Neural progenitor cell (in vitro differentiated cells): ENCODE data around the gene SLC16A9. TPM values are rescaled to one million over a fixed set of nuclear protein-coding genes. Genes with fewer than 3 reads are reported as not detected.
A peak's percentile ranks its signal among the peaks of the same experiment; 100 is the strongest.

Experiments
- DNase-seq: peaks from one replicate; pipeline ENCODE4 v3.0.0-alpha.2; 2016; ENCODE audit warnings: low spot score
- H2AFZ ChIP-seq: fragments of 200-600 bp; sonication (generic); replicated peaks from 2 replicates; pipeline ENCODE4 v1.6.1; 2016; ENCODE audit warnings: antibody characterized with exemption
- H3F3A ChIP-seq: fragments of 200-600 bp; sonication (generic); 2 replicates; pipeline ENCODE4 v1.6.1; 2016; ENCODE audit warnings: antibody characterized with exemption, low read depth
- H3K27ac ChIP-seq: fragments of 200-600 bp; sonication (generic); 2 replicates; pipeline ENCODE4 v1.5.1; 2016; ENCODE audit warnings: mild to moderate bottlenecking
- H3K27me3 ChIP-seq: fragments of 200-600 bp; sonication (generic); 2 replicates; pipeline ENCODE4 v1.6.1; 2016; ENCODE audit warnings: mild to moderate bottlenecking, moderate library complexity
- H3K36me3 ChIP-seq: fragments of 200-600 bp; sonication (generic); 2 replicates; pipeline ENCODE4 v1.5.1; 2016
- H3K4me1 ChIP-seq: fragments of 200-600 bp; sonication (generic); 2 replicates; pipeline ENCODE4 v1.6.1; 2016; ENCODE audit warnings: mixed run types
- H3K4me2 ChIP-seq: fragments of 200-600 bp; sonication (generic); 2 replicates; pipeline ENCODE4 v1.6.1; 2016
- H3K4me3 ChIP-seq: fragments of 200-600 bp; sonication (generic); 2 replicates; pipeline ENCODE4 v1.5.1; 2016
- H3K79me2 ChIP-seq: fragments of 200-600 bp; sonication (generic); 2 replicates; pipeline ENCODE4 v1.6.1; 2016; ENCODE audit warnings: low read depth
- H3K9ac ChIP-seq: fragments of 200-600 bp; sonication (generic); 2 replicates; pipeline ENCODE4 v1.6.1; 2016
- H3K9me3 ChIP-seq: fragments of 200-600 bp; sonication (generic); 2 replicates; pipeline ENCODE4 v1.5.1; 2016; ENCODE audit warnings: low read depth
- H4K20me1 ChIP-seq: fragments of 200-600 bp; sonication (generic); 2 replicates; pipeline ENCODE4 v1.6.1; 2016; ENCODE audit warnings: low read depth
- H3K27ac Mint-ChIP-seq: 3 replicates; pipeline ENCODE4 v1.8.0; 2021; ENCODE audit warnings: mixed read lengths
- H3K27me3 Mint-ChIP-seq: 2 replicates; pipeline ENCODE4 v1.8.0; 2022; ENCODE audit warnings: low read depth, mild to moderate bottlenecking, inconsistent platforms, moderate library complexity, mixed read lengths; ENCODE audit not compliant: insufficient read depth
- H3K36me3 Mint-ChIP-seq: 3 replicates; pipeline ENCODE4 v1.8.0; 2021; ENCODE audit warnings: mixed read lengths
- H3K4me1 Mint-ChIP-seq: 3 replicates; pipeline ENCODE4 v1.8.0; 2021; ENCODE audit warnings: mixed read lengths
- H3K4me3 Mint-ChIP-seq: 3 replicates; pipeline ENCODE4 v1.8.0; 2021; ENCODE audit warnings: mild to moderate bottlenecking, moderate library complexity, mixed read lengths
- H3K9me3 Mint-ChIP-seq: 3 replicates; pipeline ENCODE4 v1.8.0; 2020; ENCODE audit warnings: mixed read lengths
- EZH2 ChIP-seq: fragments of 200-600 bp; sonication (generic); IDR thresholded peaks from 2 replicates; pipeline ENCODE4 v1.6.1; 2017; ENCODE audit warnings: antibody characterized with exemption, mild to moderate bottlenecking, moderate library complexity
- EZH2phosphoT487 ChIP-seq: fragments of 200-600 bp; sonication (generic); IDR thresholded peaks from 2 replicates; pipeline ENCODE4 v1.6.1; 2017; ENCODE audit warnings: antibody characterized with exemption
- total RNA-seq: library from RNA; depleted of rRNA; stranded (reverse); fragments of >200 nt; gene quantifications from 2 replicates; pipeline ENCODE4 v1.2.3, GENCODE V29; 2015; ENCODE audit warnings: low replicate concordance
- TF ChIP-seq, protein P1 (sequence below): fragments of 200-600 bp; sonication (generic); IDR thresholded peaks from 2 replicates; pipeline ENCODE4 v1.5.1; 2017; ENCODE audit warnings: antibody characterized with exemption, mild to moderate bottlenecking

The SLC16A9 gene, protein sequence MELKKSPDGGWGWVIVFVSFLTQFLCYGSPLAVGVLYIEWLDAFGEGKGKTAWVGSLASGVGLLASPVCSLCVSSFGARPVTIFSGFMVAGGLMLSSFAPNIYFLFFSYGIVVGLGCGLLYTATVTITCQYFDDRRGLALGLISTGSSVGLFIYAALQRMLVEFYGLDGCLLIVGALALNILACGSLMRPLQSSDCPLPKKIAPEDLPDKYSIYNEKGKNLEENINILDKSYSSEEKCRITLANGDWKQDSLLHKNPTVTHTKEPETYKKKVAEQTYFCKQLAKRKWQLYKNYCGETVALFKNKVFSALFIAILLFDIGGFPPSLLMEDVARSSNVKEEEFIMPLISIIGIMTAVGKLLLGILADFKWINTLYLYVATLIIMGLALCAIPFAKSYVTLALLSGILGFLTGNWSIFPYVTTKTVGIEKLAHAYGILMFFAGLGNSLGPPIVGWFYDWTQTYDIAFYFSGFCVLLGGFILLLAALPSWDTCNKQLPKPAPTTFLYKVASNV
- total RNA-seq = 39.6 and 48.5 TPM in 2 replicates

GRCh38 chr10:59709395-59710125 lies at the start of gene SLC16A9:
Gene SLC16A9, minus strand, starts transcription at chr10:59709850. Its CDS starts 25,559 bp downstream, at chr10:59684291.
- H3K27me3 Mint-ChIP-seq = peaks cover 6% of the 10 kb centered on the region
- no peaks in the 10 kb centered on the region for H3K9me3 ChIP-seq
- H3K27ac Mint-ChIP-seq = peak within 1 kb of the TSS; percentile 54
- H3K27ac ChIP-seq = peak within 1 kb of the TSS; percentile 78
- H3F3A ChIP-seq = no peaks in the 10 kb centered on the region
- DNase-seq = peak; percentile 89
- peak within 1 kb of the TSS; percentile 98 for H3K4me2 ChIP-seq
- TF ChIP-seq, protein P1, sequence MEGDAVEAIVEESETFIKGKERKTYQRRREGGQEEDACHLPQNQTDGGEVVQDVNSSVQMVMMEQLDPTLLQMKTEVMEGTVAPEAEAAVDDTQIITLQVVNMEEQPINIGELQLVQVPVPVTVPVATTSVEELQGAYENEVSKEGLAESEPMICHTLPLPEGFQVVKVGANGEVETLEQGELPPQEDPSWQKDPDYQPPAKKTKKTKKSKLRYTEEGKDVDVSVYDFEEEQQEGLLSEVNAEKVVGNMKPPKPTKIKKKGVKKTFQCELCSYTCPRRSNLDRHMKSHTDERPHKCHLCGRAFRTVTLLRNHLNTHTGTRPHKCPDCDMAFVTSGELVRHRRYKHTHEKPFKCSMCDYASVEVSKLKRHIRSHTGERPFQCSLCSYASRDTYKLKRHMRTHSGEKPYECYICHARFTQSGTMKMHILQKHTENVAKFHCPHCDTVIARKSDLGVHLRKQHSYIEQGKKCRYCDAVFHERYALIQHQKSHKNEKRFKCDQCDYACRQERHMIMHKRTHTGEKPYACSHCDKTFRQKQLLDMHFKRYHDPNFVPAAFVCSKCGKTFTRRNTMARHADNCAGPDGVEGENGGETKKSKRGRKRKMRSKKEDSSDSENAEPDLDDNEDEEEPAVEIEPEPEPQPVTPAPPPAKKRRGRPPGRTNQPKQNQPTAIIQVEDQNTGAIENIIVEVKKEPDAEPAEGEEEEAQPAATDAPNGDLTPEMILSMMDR = peak; percentile 55
- TF ChIP-seq EZH2 = peak; percentile 25
- peak; percentile 12 for TF ChIP-seq EZH2phosphoT487
- H3K9me3 Mint-ChIP-seq = no peaks in the 10 kb centered on the region
- peak within 1 kb of the TSS; percentile 96 for H2AFZ ChIP-seq
- H3K27me3 ChIP-seq = peaks cover 12% of the 10 kb centered on the region
- peak within 1 kb of the TSS; percentile 89 for H3K4me3 ChIP-seq
- peak within 1 kb of the TSS; percentile 78 for H3K9ac ChIP-seq
- no peaks in the 10 kb centered on the region for H3K36me3 ChIP-seq
- peaks cover 6% of the 10 kb centered on the region for H3K4me1 Mint-ChIP-seq
- peaks cover 41% of the 10 kb centered on the region for H3K79me2 ChIP-seq
- H4K20me1 ChIP-seq = no peaks in the 10 kb centered on the region
- H3K36me3 Mint-ChIP-seq = peaks cover 7% of the 10 kb centered on the region
- peaks cover 8% of the 10 kb centered on the region for H3K4me1 ChIP-seq
- H3K4me3 Mint-ChIP-seq = peak within 1 kb of the TSS; percentile 92

DNA sequence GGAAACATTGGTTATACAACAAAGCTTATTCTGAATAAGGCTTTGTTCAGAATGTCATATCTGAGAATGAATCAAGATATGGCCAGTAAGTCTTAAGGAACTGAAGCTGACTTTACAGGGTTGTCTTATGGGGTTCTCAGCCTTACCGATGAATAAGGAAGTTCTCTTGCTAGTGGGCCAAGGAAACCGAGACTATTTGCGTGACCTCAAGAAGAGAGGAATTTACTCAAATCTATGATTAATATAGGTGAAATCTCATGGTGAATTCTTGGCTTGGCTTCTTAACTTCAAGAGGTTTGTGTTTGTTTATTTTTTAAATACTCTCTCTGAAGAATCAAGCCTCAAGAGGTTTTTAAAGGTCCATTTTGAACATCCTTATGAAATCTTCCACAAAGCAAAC lies 48.3 kb upstream of the SLC16A9 start:
- DNase-seq = no peak
- no peaks in the 10 kb centered on the region for H4K20me1 ChIP-seq
- no peaks in the 10 kb centered on the region for H3K36me3 ChIP-seq
- H3K9ac ChIP-seq = no peak overlapping the region
- peaks cover 4% of the 10 kb centered on the region for H3K4me1 Mint-ChIP-seq
- H3K36me3 Mint-ChIP-seq = no peaks in the 10 kb centered on the region
- H3K27ac ChIP-seq = no peak overlapping the region
- no peak overlapping the region for H3K4me2 ChIP-seq
- H3K9me3 ChIP-seq = no peaks in the 10 kb centered on the region
- no peaks in the 10 kb centered on the region for H3F3A ChIP-seq
- no peak overlapping the region for H3K4me3 ChIP-seq
- H3K4me1 ChIP-seq = no peaks in the 10 kb centered on the region
- no peaks in the 10 kb centered on the region for H3K9me3 Mint-ChIP-seq
- H3K27ac Mint-ChIP-seq = no peak overlapping the region
- H3K79me2 ChIP-seq = no peaks in the 10 kb centered on the region
- H3K27me3 Mint-ChIP-seq = peaks cover 5% of the 10 kb centered on the region
- TF ChIP-seq EZH2 (no peak), EZH2phosphoT487 (no peak)
- TF ChIP-seq, protein P1 = no peak
- H3K4me3 Mint-ChIP-seq = no peak overlapping the region
- H3K27me3 ChIP-seq = no peaks in the 10 kb centered on the region
- no peak overlapping the region for H2AFZ ChIP-seq

DNA sequence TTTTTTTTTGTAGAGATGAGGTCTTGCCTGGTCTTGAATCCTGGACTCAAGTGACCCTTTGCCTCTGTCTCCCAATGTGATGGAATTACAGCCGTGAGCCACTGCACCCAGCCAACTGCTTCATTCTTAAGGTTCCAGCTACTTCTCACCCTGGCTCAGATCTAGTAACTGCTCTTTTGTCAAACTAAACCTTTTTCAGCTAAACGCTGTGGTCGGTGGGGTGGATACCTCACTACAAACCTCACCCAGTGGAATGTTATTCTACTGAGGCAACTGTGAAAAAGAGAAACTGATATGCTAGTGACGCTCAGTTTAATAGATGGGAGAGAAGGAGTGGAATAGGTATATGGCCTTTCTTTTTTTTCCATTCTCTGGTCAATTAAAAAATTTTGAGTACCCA lies 45.3 kb upstream of the SLC16A9 start:
- no peak overlapping the region for H3K27ac ChIP-seq
- H3F3A ChIP-seq = no peaks in the 10 kb centered on the region
- Mint-ChIP-seq H3K27me3 (peaks cover 5% of the 10 kb centered on the region), H3K4me3 (no peak overlapping the region), H3K36me3 (no peaks in the 10 kb centered on the region), H3K4me1 (peaks cover 4% of the 10 kb centered on the region), H3K9me3 (no peaks in the 10 kb centered on the region), H3K27ac (no peak overlapping the region)
- H3K9me3 ChIP-seq = no peaks in the 10 kb centered on the region
- H3K36me3 ChIP-seq = no peaks in the 10 kb centered on the region
- H3K9ac ChIP-seq = no peak overlapping the region
- H3K79me2 ChIP-seq = no peaks in the 10 kb centered on the region
- no peak for DNase-seq
- H3K4me2 ChIP-seq = no peak overlapping the region
- no peak overlapping the region for H3K4me3 ChIP-seq
- no peak for TF ChIP-seq EZH2
- TF ChIP-seq, protein P1 = no peak
- no peak for TF ChIP-seq EZH2phosphoT487
- no peak overlapping the region for H2AFZ ChIP-seq
- no peaks in the 10 kb centered on the region for H3K4me1 ChIP-seq
- no peaks in the 10 kb centered on the region for H4K20me1 ChIP-seq
- H3K27me3 ChIP-seq = no peaks in the 10 kb centered on the region
